ENCODE measurements around the gene SRGAP3.
A peak's percentile ranks its signal among the peaks of the same experiment; 100 is the strongest.

The SRGAP3 gene

GRCh38 chr3:9118222-9118621 is 131.2 kb downstream of the SRGAP3 start:
- TF ChIP-seq CTCF (IDR thresholded peaks at IDR 0.05; ENCODE audit: extremely low read depth, missing control alignments), result no peak
- no peak for DNase-seq (ENCODE audit: low spot score)

- no peak for TF ChIP-seq CTCF (IDR thresholded peaks at IDR 0.05; ENCODE audit: extremely low read depth, missing control alignments)
- no peak for DNase-seq (ENCODE audit: low spot score)
Observed at GRCh38 chr3:9117220-9117619, 132.2 kb downstream of the SRGAP3 start.

- no peak for DNase-seq (ENCODE audit: low spot score)
- no peak for TF ChIP-seq CTCF (IDR thresholded peaks at IDR 0.05; ENCODE audit: extremely low read depth, missing control alignments)
Observed at GRCh38 chr3:9116336-9116735, 133.1 kb downstream of the SRGAP3 start.

GRCh38 chr3:9115336-9115735 is 134.1 kb downstream of the SRGAP3 start:
- no peak for TF ChIP-seq CTCF (IDR thresholded peaks at IDR 0.05; ENCODE audit: extremely low read depth, missing control alignments)
- DNase-seq (ENCODE audit: low spot score), result no peak

GRCh38 chr3:9113040-9113439 is 136.4 kb downstream of the SRGAP3 start:
- no peak for TF ChIP-seq CTCF (IDR thresholded peaks at IDR 0.05; ENCODE audit: extremely low read depth, missing control alignments)
- DNase-seq (ENCODE audit: low spot score), result no peak

GRCh38 chr3:9111866-9112265 is 137.6 kb downstream of the SRGAP3 start:
- TF ChIP-seq CTCF (IDR thresholded peaks at IDR 0.05; ENCODE audit: extremely low read depth, missing control alignments), result no peak
- DNase-seq (ENCODE audit: low spot score), result no peak

- TF ChIP-seq CTCF (IDR thresholded peaks at IDR 0.05; ENCODE audit: extremely low read depth, missing control alignments), result peak; percentile 4
- DNase-seq (ENCODE audit: low spot score), result no peak
Observed at GRCh38 chr3:9111417-9111816, 138.0 kb downstream of the SRGAP3 start.
